Measurements from ENCODE around the gene AMN. TPM values are rescaled to one million over a fixed set of nuclear protein-coding genes. Genes with fewer than 3 reads are reported as not detected.

Gene AMN
- total RNA-seq, 2 donors from 2014 or later, result 2.4 TPM; not detected in 1

- no peak for TF ChIP-seq CTCF (IDR thresholded peaks at IDR 0.05)
- no peak overlapping the region for H3K27ac ChIP-seq
- H3K27me3 ChIP-seq (replicated peaks; ENCODE audit: insufficient read depth), result no peaks in the 10 kb centered on the region
- H3K4me1 ChIP-seq (ENCODE audit: control insufficient read depth in 1 of 2, low read depth in 2 of 2), result no peaks in the 10 kb centered on the region
- ATAC-seq (ENCODE audit: insufficient number of reproducible peaks, low FRiP score, low read depth), result no peak
- DNase-seq (ENCODE audit: low spot score), result no peak
- no peaks in the 10 kb centered on the region for H3K9me3 ChIP-seq
- H3K4me3 ChIP-seq, result no peak overlapping the region
- peaks cover 7% of the 10 kb centered on the region for H3K36me3 ChIP-seq
Observed at GRCh38 chr14:102906616-102907302, 15.7 kb upstream of the AMN start.

GRCh38 chr14:102907303-102907844 lies 15.1 kb upstream of the AMN start:
- H3K9me3 ChIP-seq, result no peaks in the 10 kb centered on the region
- DNase-seq (ENCODE audit: low spot score), result no peak
- TF ChIP-seq CTCF (IDR thresholded peaks at IDR 0.05), result no peak
- H3K4me1 ChIP-seq (ENCODE audit: control insufficient read depth in 1 of 2, low read depth in 2 of 2), result no peaks in the 10 kb centered on the region
- no peaks in the 10 kb centered on the region for H3K27me3 ChIP-seq (replicated peaks; ENCODE audit: insufficient read depth)
- no peak overlapping the region for H3K27ac ChIP-seq
- H3K4me3 ChIP-seq, result no peak overlapping the region
- H3K36me3 ChIP-seq, result peaks cover 7% of the 10 kb centered on the region
- no peak for ATAC-seq (ENCODE audit: insufficient number of reproducible peaks, low FRiP score, low read depth)

GRCh38 chr14:102907980-102908730 lies 14.3 kb upstream of the AMN start:
- no peak for DNase-seq (ENCODE audit: low spot score)
- no peaks in the 10 kb centered on the region for H3K27me3 ChIP-seq (replicated peaks; ENCODE audit: insufficient read depth)
- H3K4me1 ChIP-seq (ENCODE audit: control insufficient read depth in 1 of 2, low read depth in 2 of 2), result no peaks in the 10 kb centered on the region
- ATAC-seq (ENCODE audit: insufficient number of reproducible peaks, low FRiP score, low read depth), result no peak
- TF ChIP-seq CTCF (IDR thresholded peaks at IDR 0.05), result no peak
- H3K27ac ChIP-seq, result no peak overlapping the region
- H3K4me3 ChIP-seq, result no peak overlapping the region
- H3K36me3 ChIP-seq, result peaks cover 7% of the 10 kb centered on the region
- H3K9me3 ChIP-seq, result no peaks in the 10 kb centered on the region

GRCh38 chr14:102908766-102909455 lies 13.6 kb upstream of the AMN start:
- peaks cover 7% of the 10 kb centered on the region for H3K36me3 ChIP-seq
- no peaks in the 10 kb centered on the region for H3K9me3 ChIP-seq
- no peak for TF ChIP-seq CTCF (IDR thresholded peaks at IDR 0.05)
- H3K27me3 ChIP-seq (replicated peaks; ENCODE audit: insufficient read depth), result no peaks in the 10 kb centered on the region
- DNase-seq (ENCODE audit: low spot score) (no peak), ATAC-seq (ENCODE audit: insufficient number of reproducible peaks, low FRiP score, low read depth) (no peak)
- H3K27ac ChIP-seq, result no peak overlapping the region
- H3K4me3 ChIP-seq, result no peak overlapping the region
- no peaks in the 10 kb centered on the region for H3K4me1 ChIP-seq (ENCODE audit: control insufficient read depth in 1 of 2, low read depth in 2 of 2)

GRCh38 chr14:102909462-102909861 lies 13.0 kb upstream of the AMN start:
- no peak for DNase-seq (ENCODE audit: low spot score)
- H3K27me3 ChIP-seq (replicated peaks; ENCODE audit: insufficient read depth), result no peaks in the 10 kb centered on the region
- H3K4me3 ChIP-seq, result no peak overlapping the region
- H3K27ac ChIP-seq, result no peak overlapping the region
- no peaks in the 10 kb centered on the region for H3K9me3 ChIP-seq
- ATAC-seq (ENCODE audit: insufficient number of reproducible peaks, low FRiP score, low read depth), result no peak
- TF ChIP-seq CTCF (IDR thresholded peaks at IDR 0.05), result no peak
- H3K36me3 ChIP-seq, result peaks cover 7% of the 10 kb centered on the region
- no peaks in the 10 kb centered on the region for H3K4me1 ChIP-seq (ENCODE audit: control insufficient read depth in 1 of 2, low read depth in 2 of 2)
